Smooth muscle cell (in vitro differentiated cells): ENCODE results near the gene GRAMD1A. TPM values are rescaled to one million over a fixed set of nuclear protein-coding genes. Genes with fewer than 3 reads are reported as not detected.

Experiments used
- DNase-seq: peaks from one replicate; lab custom pipeline; 2025; ENCODE audit not compliant: unreplicated experiment; lab: John Stamatoyannopoulos, UW
- H2AFZ ChIP-seq: fragments of 200-600 bp; sonication (generic); 2 replicates; pipeline ENCODE4 v1.6.0; 2016; ENCODE audit warnings: antibody characterized with exemption, low read depth, mild to moderate bottlenecking
- H3F3A ChIP-seq: fragments of 200-600 bp; sonication (generic); 2 replicates; pipeline ENCODE4 v1.6.0; 2017; ENCODE audit warnings: antibody characterized with exemption, low read depth
- H3K27ac ChIP-seq: fragments of 200-600 bp; sonication (generic); 2 replicates; pipeline ENCODE4 v1.5.1; 2016; ENCODE audit warnings: low read depth, mild to moderate bottlenecking
- H3K27me3 ChIP-seq: fragments of 200-600 bp; sonication (generic); 2 replicates; pipeline ENCODE4 v1.6.1; 2016; ENCODE audit warnings: low read depth, mild to moderate bottlenecking
- H3K36me3 ChIP-seq: fragments of 200-600 bp; sonication (generic); 2 replicates; pipeline ENCODE4 v1.5.1; 2016; ENCODE audit warnings: low read depth
- H3K4me1 ChIP-seq: fragments of 200-600 bp; sonication (generic); 2 replicates; pipeline ENCODE4 v1.5.1; 2016; ENCODE audit warnings: low read depth
- H3K4me2 ChIP-seq: fragments of 200-600 bp; sonication (generic); 2 replicates; pipeline ENCODE4 v1.6.0; 2016; ENCODE audit warnings: mild to moderate bottlenecking
- H3K4me3 ChIP-seq: fragments of 200-600 bp; sonication (generic); 2 replicates; pipeline ENCODE4 v1.5.1; 2016; ENCODE audit warnings: mild to moderate bottlenecking
- H3K79me2 ChIP-seq: fragments of 200-600 bp; sonication (generic); 2 replicates; pipeline ENCODE4 v1.6.0; 2016; ENCODE audit warnings: low read depth, mild to moderate bottlenecking
- H3K9ac ChIP-seq: fragments of 200-600 bp; sonication (generic); 2 replicates; pipeline ENCODE4 v1.6.0; 2016; ENCODE audit warnings: low read depth
- H3K9me3 ChIP-seq: fragments of 200-600 bp; sonication (generic); replicated peaks from 2 replicates; pipeline ENCODE4 v1.5.1; 2016; ENCODE audit warnings: low read depth
- H4K20me1 ChIP-seq: fragments of 200-600 bp; sonication (generic); 2 replicates; pipeline ENCODE4 v1.6.0; 2016; ENCODE audit warnings: low read depth
- CTCF ChIP-seq: fragments of 200-600 bp; sonication (generic); IDR thresholded peaks from 2 replicates; pipeline ENCODE4 v1.5.1; 2017; ENCODE audit warnings: borderline replicate concordance, mild to moderate bottlenecking, antibody characterized with exemption; ENCODE audit not compliant: insufficient read depth, poor library complexity, severe bottlenecking
- WGBS: methylation state at CpG from one replicate; pipeline ENCODE4 v1.1.7; 2016; ENCODE audit warnings: low lambda C conversion rate; 5-methylcytosine and 5-hydroxymethylcytosine counted together
- polyA plus RNA-seq: library from polyadenylated mRNA; unstranded; fragments of >200 nt; fragmentation: Nextera tagmentation; extraction: Ambion mirVana; gene quantifications from 2 replicates; pipeline ENCODE4 v1.2.1, GENCODE V29; 2016
- total RNA-seq: library from RNA; depleted of rRNA; stranded (reverse); fragments of >200 nt; gene quantifications from 2 replicates; pipeline ENCODE4 v1.2.3, GENCODE V29; 2014

The GRAMD1A gene
- total and polyA plus RNA-seq, 2 experiments from 2014 or later = 27.6 to 59.6 TPM

- Histone ChIP-seq H3K4me3 (peak overlapping the region; percentile 34), H3F3A (no peaks in the 10 kb centered on the region), H3K27me3 (no peaks in the 10 kb centered on the region), H2AFZ (no peak overlapping the region), H3K4me2 (peak overlapping the region; percentile 67), H3K36me3 (no peaks in the 10 kb centered on the region), H4K20me1 (no peaks in the 10 kb centered on the region), H3K9ac (no peak overlapping the region), H3K79me2 (no peaks in the 10 kb centered on the region), H3K27ac (no peak overlapping the region), H3K4me1 (no peaks in the 10 kb centered on the region), H3K9me3 (no peaks in the 10 kb centered on the region)
- 21% methylated on average over 27 of the region's 36 CpGs for WGBS
- DNase-seq = no peak
- TF ChIP-seq CTCF = no peak
Observed at GRCh38 chr19:35040826-35041547, 40.9 kb downstream of the GRAMD1A start.

- no peaks in the 10 kb centered on the region for H3K79me2 ChIP-seq
- no peak within 1 kb of the TSS for H2AFZ ChIP-seq
- H4K20me1 ChIP-seq = no peaks in the 10 kb centered on the region
- WGBS = 39% methylated on average over 3 of the region's 19 CpGs
- no peaks in the 10 kb centered on the region for H3K27me3 ChIP-seq
- no peaks in the 10 kb centered on the region for H3K9me3 ChIP-seq
- DNase-seq = no peak
- H3F3A ChIP-seq = no peaks in the 10 kb centered on the region
- no peak within 1 kb of the TSS for H3K27ac ChIP-seq
- H3K4me3 ChIP-seq = peak within 1 kb of the TSS; percentile 34
- no peak for TF ChIP-seq CTCF
- no peaks in the 10 kb centered on the region for H3K36me3 ChIP-seq
- no peaks in the 10 kb centered on the region for H3K4me1 ChIP-seq
- H3K4me2 ChIP-seq = peak within 1 kb of the TSS; percentile 67
- H3K9ac ChIP-seq = no peak within 1 kb of the TSS
Observed at GRCh38 chr19:35041548-35042055, 41.5 kb downstream of the GRAMD1A start, which contains the start of gene HPN. Gene HPN (plus strand): TSS chr19:35041721. CDS start chr19:35042507, 786 bp downstream.

GRCh38 chr19:35042056-35042730 lies 42.1 kb downstream of the GRAMD1A start:
- H3K9ac ChIP-seq = no peak overlapping the region
- H3F3A ChIP-seq = no peaks in the 10 kb centered on the region
- no peak overlapping the region for H3K27ac ChIP-seq
- H3K9me3 ChIP-seq = no peaks in the 10 kb centered on the region
- H3K27me3 ChIP-seq = no peaks in the 10 kb centered on the region
- H3K4me1 ChIP-seq = no peaks in the 10 kb centered on the region
- no peak for DNase-seq
- H3K4me2 ChIP-seq = no peak overlapping the region
- 93% methylated on average over 14 of the region's 14 CpGs for WGBS
- H3K36me3 ChIP-seq = no peaks in the 10 kb centered on the region
- H2AFZ ChIP-seq = no peak overlapping the region
- no peaks in the 10 kb centered on the region for H3K79me2 ChIP-seq
- H3K4me3 ChIP-seq = peak overlapping the region; percentile 34
- H4K20me1 ChIP-seq = no peaks in the 10 kb centered on the region
- no peak for TF ChIP-seq CTCF
